HEK293 (cell line): ENCODE results near the gene ATAT1.

ENCODE experiments used
- CTCF ChIA-PET: fragments of 350-600 bp; formaldehyde crosslinking; extraction: SDS; loops from one replicate; lab custom pipeline; 2021; ENCODE audit warnings: antibody characterized with exemption; lab: Yijun Ruan, JAX
- POLR2A ChIA-PET: fragments of 300-600 bp; formaldehyde crosslinking; extraction: SDS; loops from one replicate; lab custom pipeline; 2020; ENCODE audit warnings: antibody characterized with exemption, inconsistent platforms; lab: Yijun Ruan, JAX
- H3K27ac ChIP-seq: fragments of 200-500 bp; sonication (Bioruptor generic); 2 replicates; pipeline ENCODE4 v1.5.1; 2014; ENCODE audit warnings: low read depth, low read length, control low read depth, inconsistent platforms; ENCODE audit errors: extremely low read depth
- H3K36me3 ChIP-seq, 2 experiments: fragments of 200-500 bp in 1 of 2; sonication (Bioruptor generic) in 1 of 2; 1 replicate in 1 of 2; 2 replicates in 1 of 2; pipeline ENCODE4 v1.5.1; 2014 to 2017; ENCODE audit warnings: inconsistent platforms in 2 of 2, low read length in 2 of 2; ENCODE audit not compliant: control insufficient read depth in 2 of 2, insufficient read depth in 1 of 2
- H3K4me1 ChIP-seq: fragments of 200-500 bp; sonication (Bioruptor generic); 2 replicates; pipeline ENCODE4 v1.5.1; 2014; ENCODE audit warnings: mild to moderate bottlenecking, low read length, inconsistent platforms; ENCODE audit not compliant: control insufficient read depth, insufficient read depth
- H3K4me3 ChIP-seq: 2 replicates; pipeline ENCODE4 v1.5.1; 2011; ENCODE audit warnings: low read depth, mild to moderate bottlenecking, control low read depth, low read length, moderate library complexity
- H3K9me3 ChIP-seq: fragments of 200-500 bp; sonication (Bioruptor generic); 2 replicates; pipeline ENCODE4 v1.5.1; 2014; ENCODE audit warnings: low read depth, low read length, inconsistent platforms; ENCODE audit not compliant: control insufficient read depth, insufficient read depth
- KLF16 ChIP-seq: fragments of 450-650 bp; formaldehyde crosslinking; IDR thresholded peaks from 2 replicates; pipeline ENCODE4 v1.5.1; 2017; ENCODE audit warnings: missing biosample characterization, missing genetic modification characterization
- KLF8 ChIP-seq: fragments of 450-650 bp; formaldehyde crosslinking; IDR thresholded peaks from 2 replicates; pipeline ENCODE4 v1.5.1; 2016; ENCODE audit warnings: missing biosample characterization, missing genetic modification characterization
- SETDB1 ChIP-seq: IDR thresholded peaks from one replicate; pipeline ENCODE4 v1.6.1; 2017; ENCODE audit warnings: mild to moderate bottlenecking, low read length, moderate library complexity, mixed read lengths; ENCODE audit not compliant: insufficient read length
- ZFP37 ChIP-seq: fragments of 450-650 bp; formaldehyde crosslinking; IDR thresholded peaks from 2 replicates; pipeline ENCODE4 v1.5.1; 2016; ENCODE audit warnings: missing biosample characterization, missing genetic modification characterization
- ZNF133 ChIP-seq: fragments of 450-650 bp; formaldehyde crosslinking; IDR thresholded peaks from 2 replicates; pipeline ENCODE4 v1.5.1; 2016; ENCODE audit warnings: missing biosample characterization, missing genetic modification characterization
- ZNF169 ChIP-seq: fragments of 450-650 bp; formaldehyde crosslinking; IDR thresholded peaks from 2 replicates; pipeline ENCODE4 v1.5.1; 2016; ENCODE audit warnings: missing biosample characterization, missing genetic modification characterization
- ZNF19 ChIP-seq: fragments of 450-650 bp; formaldehyde crosslinking; IDR thresholded peaks from 2 replicates; pipeline ENCODE4; 2016; ENCODE audit warnings: missing biosample characterization, missing genetic modification characterization, low read depth
- ZNF24 ChIP-seq: fragments of 450-650 bp; formaldehyde crosslinking; IDR thresholded peaks from 2 replicates; pipeline ENCODE4 v1.5.1; 2016; ENCODE audit warnings: missing biosample characterization, missing genetic modification characterization
- ZNF529 ChIP-seq: fragments of 450-650 bp; formaldehyde crosslinking; IDR thresholded peaks from 2 replicates; pipeline ENCODE4 v1.5.1; 2017; ENCODE audit warnings: missing genetic modification characterization, missing biosample characterization; ENCODE audit not compliant: insufficient replicate concordance
- ZNF621 ChIP-seq: fragments of 450-650 bp; formaldehyde crosslinking; IDR thresholded peaks from 2 replicates; pipeline ENCODE4 v1.5.1; 2017; ENCODE audit warnings: missing biosample characterization, missing genetic modification characterization
- ZNF777 ChIP-seq: fragments of 450-650 bp; formaldehyde crosslinking; IDR thresholded peaks from 2 replicates; pipeline ENCODE4 v1.5.1; 2017; ENCODE audit warnings: missing biosample characterization, missing genetic modification characterization, borderline replicate concordance
- ZSCAN30 ChIP-seq: fragments of 450-650 bp; IDR thresholded peaks from 2 replicates; pipeline ENCODE4 v1.5.1; 2018; ENCODE audit warnings: missing biosample characterization, mild to moderate bottlenecking, missing genetic modification characterization, moderate library complexity
- TF ChIP-seq, protein P1 (sequence below): fragments of 450-650 bp; formaldehyde crosslinking; IDR thresholded peaks from 2 replicates; pipeline ENCODE4 v1.5.1; 2016; ENCODE audit warnings: missing biosample characterization, missing genetic modification characterization
- TF ChIP-seq, protein P2 (sequence below): fragments of 450-650 bp; formaldehyde crosslinking; IDR thresholded peaks from 2 replicates; pipeline ENCODE4 v1.5.1; 2016; ENCODE audit warnings: missing biosample characterization, missing genetic modification characterization, borderline replicate concordance
- TF ChIP-seq, protein P3 (sequence below): sonication (generic); formaldehyde crosslinking; IDR thresholded peaks from 2 replicates; pipeline ENCODE4 v1.8.1; 2022; ENCODE audit warnings: mild to moderate bottlenecking, moderate library complexity, missing genetic modification reagents
- TF ChIP-seq, protein P4 (sequence below): fragments of 450-650 bp; formaldehyde crosslinking; IDR thresholded peaks from 2 replicates; pipeline ENCODE4 v1.5.1; 2016; ENCODE audit warnings: missing biosample characterization, missing genetic modification characterization
- TF ChIP-seq, protein P5 (sequence below): fragments of 450-650 bp; formaldehyde crosslinking; IDR thresholded peaks from 2 replicates; pipeline ENCODE4 v1.5.1; 2016; ENCODE audit warnings: missing biosample characterization, missing genetic modification characterization
- TF ChIP-seq, protein P6 (sequence below): fragments of 450-650 bp; formaldehyde crosslinking; IDR thresholded peaks from 2 replicates; pipeline ENCODE4 v1.5.1; 2017; ENCODE audit warnings: missing biosample characterization, missing genetic modification characterization
- TF ChIP-seq, protein P7 (sequence below): fragments of 450-650 bp; formaldehyde crosslinking; IDR thresholded peaks from 2 replicates; pipeline ENCODE4 v1.5.1; 2016; ENCODE audit warnings: missing biosample characterization, missing genetic modification characterization

Gene ATAT1

DNA sequence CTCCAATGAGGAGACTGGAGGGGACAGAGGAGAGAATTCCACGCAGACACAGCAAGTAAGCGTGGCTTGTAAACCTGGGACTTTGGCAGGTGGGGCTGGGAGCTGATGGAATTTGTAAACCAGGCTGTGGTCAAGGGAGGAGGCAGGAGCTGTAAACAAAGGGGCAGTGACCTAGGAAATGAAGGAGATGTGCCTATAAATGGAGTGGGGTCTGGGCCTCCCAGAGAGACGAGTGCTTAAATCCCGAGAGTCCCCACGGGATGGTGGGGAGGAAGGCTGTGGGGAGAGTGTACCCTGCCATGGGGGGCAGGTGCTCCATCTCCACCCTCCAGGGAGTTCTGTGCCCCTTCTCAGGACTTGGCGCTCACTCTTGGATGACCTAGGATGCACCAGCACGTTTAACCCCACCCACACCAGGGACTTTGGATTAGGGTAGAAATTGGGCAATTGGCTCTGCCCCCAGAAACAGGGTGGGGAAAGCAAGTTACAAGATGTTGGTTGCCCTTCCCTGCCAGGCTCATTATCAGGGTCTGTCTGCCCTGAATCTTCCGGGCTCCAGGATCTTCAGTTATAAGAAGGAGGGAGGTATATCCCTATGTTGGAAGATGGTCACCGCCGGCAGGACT is 50.1 kb downstream of the ATAT1 start:
- Histone ChIP-seq H3K9me3 (no peaks in the 10 kb centered on the region), H3K36me3 (peaks cover 19 to 34% of the 10 kb centered on the region in 2 experiments; a peak in 2 of 3 replicates), H3K4me3 (no peak overlapping the region), H3K4me1 (0 out of 2 replicates have a peak, but pooled peaks cover 3% of the 10 kb centered on the region), H3K27ac (no peak overlapping the region)
- TF ChIP-seq ZNF24 (no peak), ZNF169 (tag by site-specific recombination) (no peak), SETDB1 (no peak), ZNF19 (no peak)
- TF ChIP-seq, protein P1, sequence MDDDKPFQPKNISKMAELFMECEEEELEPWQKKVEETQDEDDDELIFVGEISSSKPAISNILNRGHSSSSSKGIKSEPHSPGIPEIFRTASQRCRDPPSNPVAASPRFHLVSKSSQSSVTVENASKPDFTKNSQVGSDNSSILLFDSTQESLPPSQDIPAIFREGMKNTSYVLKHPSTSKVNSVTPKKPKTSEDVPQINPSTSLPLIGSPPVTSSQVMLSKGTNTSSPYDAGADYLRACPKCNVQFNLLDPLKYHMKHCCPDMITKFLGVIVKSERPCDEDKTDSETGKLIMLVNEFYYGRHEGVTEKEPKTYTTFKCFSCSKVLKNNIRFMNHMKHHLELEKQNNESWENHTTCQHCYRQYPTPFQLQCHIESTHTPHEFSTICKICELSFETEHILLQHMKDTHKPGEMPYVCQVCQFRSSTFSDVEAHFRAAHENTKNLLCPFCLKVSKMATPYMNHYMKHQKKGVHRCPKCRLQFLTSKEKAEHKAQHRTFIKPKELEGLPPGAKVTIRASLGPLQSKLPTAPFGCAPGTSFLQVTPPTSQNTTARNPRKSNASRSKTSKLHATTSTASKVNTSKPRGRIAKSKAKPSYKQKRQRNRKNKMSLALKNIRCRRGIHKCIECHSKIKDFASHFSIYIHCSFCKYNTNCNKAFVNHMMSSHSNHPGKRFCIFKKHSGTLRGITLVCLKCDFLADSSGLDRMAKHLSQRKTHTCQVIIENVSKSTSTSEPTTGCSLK (tag by site-specific recombination), result no peak
- TF ChIP-seq, protein P2, sequence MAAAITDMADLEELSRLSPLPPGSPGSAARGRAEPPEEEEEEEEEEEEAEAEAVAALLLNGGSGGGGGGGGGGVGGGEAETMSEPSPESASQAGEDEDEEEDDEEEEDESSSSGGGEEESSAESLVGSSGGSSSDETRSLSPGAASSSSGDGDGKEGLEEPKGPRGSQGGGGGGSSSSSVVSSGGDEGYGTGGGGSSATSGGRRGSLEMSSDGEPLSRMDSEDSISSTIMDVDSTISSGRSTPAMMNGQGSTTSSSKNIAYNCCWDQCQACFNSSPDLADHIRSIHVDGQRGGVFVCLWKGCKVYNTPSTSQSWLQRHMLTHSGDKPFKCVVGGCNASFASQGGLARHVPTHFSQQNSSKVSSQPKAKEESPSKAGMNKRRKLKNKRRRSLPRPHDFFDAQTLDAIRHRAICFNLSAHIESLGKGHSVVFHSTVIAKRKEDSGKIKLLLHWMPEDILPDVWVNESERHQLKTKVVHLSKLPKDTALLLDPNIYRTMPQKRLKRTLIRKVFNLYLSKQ (tag by site-specific recombination), result no peak
- TF ChIP-seq, protein P3, sequence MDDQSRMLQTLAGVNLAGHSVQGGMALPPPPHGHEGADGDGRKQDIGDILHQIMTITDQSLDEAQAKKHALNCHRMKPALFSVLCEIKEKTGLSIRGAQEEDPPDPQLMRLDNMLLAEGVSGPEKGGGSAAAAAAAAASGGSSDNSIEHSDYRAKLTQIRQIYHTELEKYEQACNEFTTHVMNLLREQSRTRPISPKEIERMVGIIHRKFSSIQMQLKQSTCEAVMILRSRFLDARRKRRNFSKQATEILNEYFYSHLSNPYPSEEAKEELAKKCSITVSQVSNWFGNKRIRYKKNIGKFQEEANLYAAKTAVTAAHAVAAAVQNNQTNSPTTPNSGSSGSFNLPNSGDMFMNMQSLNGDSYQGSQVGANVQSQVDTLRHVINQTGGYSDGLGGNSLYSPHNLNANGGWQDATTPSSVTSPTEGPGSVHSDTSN (CRISPR knock-in tag), result no peak
- CTCF ChIA-PET, result interaction anchor here (2.9 to 19.6 kb wide), 2 partner anchors 13 to 49 kb away, joined by 45 to 692 read pairs; partner anchors contain the start of genes MDC1, NRM and TUBB
- POLR2A ChIA-PET, result interaction anchor here (3.2 kb wide), 1 partner anchor 52 kb away, joined by 61 read pairs; no protein-coding TSS in a partner anchor

DNA sequence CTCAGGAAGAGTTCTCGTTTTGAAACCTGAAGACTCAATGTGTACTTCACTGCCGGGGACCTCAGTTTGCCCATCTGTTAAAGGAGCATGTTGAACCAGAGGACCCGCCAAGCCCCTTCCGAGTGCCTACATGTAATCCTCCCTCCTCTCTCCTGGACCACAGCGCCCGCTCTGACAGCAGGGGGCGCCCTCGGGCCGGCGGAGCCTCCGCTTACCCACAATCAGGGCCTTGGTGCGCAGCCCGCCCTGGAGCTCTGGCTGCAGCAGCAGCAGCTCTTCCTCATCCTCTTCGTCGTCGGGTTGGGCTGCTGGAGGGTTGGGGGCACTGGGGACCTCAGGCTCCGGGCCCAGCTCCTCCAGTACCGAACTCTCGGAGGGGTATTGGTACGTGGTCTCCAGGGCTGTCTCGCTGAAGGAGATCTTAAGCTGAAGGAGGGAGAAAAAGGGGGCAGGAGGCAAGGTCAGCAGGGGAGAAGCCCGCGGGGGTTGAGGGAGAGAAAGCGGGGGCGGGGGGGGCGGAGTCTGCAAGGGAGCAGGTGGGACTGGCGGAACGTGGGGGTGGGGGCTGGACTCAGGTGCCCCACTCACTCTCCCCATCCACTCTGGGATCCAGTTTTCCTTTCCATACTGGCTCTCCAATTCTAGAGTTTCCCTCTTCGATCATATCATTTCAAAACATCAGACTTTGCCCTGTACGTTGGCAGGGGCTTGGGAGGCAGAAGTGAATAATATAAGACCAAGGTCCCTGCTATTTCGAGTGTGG is 52.5 kb downstream of the ATAT1 start:
- Histone ChIP-seq H3K36me3 (peaks cover 19 to 34% of the 10 kb centered on the region in 2 experiments; a peak in 2 of 3 replicates), H3K4me1 (peaks cover 19% of the 10 kb centered on the region), H3K9me3 (no peaks in the 10 kb centered on the region), H3K27ac (no peak overlapping the region), H3K4me3 (no peak overlapping the region)
- ChIA-PET POLR2A (interaction anchor here (0.7 to 7.6 kb wide), 18 partner anchors 8 to 235 kb away, joined by 3 to 120 read pairs (median 4); partner anchors contain the start of genes DDR1, MDC1, TUBB and VARS2), CTCF (interaction anchor here (0.5 to 19.6 kb wide), 54 partner anchors 8 to 894 kb away, joined by 3 to 692 read pairs (median 4); partner anchors contain the start of genes FLOT1, MDC1, MRPS18B and NRM)
- TF ChIP-seq, protein P4, sequence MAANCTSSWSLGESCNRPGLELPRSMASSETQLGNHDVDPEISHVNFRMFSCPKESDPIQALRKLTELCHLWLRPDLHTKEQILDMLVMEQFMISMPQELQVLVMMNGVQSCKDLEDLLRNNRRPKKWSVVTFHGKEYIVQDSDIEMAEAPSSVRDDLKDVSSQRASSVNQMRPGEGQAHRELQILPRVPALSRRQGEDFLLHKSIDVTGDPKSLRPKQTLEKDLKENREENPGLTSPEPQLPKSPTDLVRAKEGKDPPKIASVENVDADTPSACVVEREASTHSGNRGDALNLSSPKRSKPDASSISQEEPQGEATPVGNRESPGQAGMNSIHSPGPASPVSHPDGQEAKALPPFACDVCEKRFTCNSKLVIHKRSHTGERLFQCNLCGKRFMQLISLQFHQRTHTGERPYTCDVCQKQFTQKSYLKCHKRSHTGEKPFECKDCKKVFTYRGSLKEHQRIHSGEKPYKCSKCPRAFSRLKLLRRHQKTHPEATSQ (tag by site-specific recombination), result no peak
- TF ChIP-seq KLF16 (tag by site-specific recombination) (no peak), KLF8 (tag by site-specific recombination) (peak; percentile 40; the same call in 1 of the 2 replicates), ZNF777 (tag by site-specific recombination) (0 out of 2 replicates have a peak, but pooled peaks have one; percentile 36), ZSCAN30 (tag by site-specific recombination) (peak; percentile 87; the same call in 1 of the 2 replicates), ZFP37 (0 out of 2 replicates have a peak, but pooled peaks have one; percentile 42), ZNF19 (no peak), ZNF621 (tag by site-specific recombination) (no peak), ZNF133 (tag by site-specific recombination) (no peak), ZNF529 (tag by site-specific recombination) (no peak)
- TF ChIP-seq, protein P5, sequence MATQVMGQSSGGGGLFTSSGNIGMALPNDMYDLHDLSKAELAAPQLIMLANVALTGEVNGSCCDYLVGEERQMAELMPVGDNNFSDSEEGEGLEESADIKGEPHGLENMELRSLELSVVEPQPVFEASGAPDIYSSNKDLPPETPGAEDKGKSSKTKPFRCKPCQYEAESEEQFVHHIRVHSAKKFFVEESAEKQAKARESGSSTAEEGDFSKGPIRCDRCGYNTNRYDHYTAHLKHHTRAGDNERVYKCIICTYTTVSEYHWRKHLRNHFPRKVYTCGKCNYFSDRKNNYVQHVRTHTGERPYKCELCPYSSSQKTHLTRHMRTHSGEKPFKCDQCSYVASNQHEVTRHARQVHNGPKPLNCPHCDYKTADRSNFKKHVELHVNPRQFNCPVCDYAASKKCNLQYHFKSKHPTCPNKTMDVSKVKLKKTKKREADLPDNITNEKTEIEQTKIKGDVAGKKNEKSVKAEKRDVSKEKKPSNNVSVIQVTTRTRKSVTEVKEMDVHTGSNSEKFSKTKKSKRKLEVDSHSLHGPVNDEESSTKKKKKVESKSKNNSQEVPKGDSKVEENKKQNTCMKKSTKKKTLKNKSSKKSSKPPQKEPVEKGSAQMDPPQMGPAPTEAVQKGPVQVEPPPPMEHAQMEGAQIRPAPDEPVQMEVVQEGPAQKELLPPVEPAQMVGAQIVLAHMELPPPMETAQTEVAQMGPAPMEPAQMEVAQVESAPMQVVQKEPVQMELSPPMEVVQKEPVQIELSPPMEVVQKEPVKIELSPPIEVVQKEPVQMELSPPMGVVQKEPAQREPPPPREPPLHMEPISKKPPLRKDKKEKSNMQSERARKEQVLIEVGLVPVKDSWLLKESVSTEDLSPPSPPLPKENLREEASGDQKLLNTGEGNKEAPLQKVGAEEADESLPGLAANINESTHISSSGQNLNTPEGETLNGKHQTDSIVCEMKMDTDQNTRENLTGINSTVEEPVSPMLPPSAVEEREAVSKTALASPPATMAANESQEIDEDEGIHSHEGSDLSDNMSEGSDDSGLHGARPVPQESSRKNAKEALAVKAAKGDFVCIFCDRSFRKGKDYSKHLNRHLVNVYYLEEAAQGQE, result no peak
- TF ChIP-seq, protein P6, sequence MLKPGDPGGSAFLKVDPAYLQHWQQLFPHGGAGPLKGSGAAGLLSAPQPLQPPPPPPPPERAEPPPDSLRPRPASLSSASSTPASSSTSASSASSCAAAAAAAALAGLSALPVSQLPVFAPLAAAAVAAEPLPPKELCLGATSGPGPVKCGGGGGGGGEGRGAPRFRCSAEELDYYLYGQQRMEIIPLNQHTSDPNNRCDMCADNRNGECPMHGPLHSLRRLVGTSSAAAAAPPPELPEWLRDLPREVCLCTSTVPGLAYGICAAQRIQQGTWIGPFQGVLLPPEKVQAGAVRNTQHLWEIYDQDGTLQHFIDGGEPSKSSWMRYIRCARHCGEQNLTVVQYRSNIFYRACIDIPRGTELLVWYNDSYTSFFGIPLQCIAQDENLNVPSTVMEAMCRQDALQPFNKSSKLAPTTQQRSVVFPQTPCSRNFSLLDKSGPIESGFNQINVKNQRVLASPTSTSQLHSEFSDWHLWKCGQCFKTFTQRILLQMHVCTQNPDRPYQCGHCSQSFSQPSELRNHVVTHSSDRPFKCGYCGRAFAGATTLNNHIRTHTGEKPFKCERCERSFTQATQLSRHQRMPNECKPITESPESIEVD (tag by site-specific recombination), result no peak
- TF ChIP-seq, protein P7, sequence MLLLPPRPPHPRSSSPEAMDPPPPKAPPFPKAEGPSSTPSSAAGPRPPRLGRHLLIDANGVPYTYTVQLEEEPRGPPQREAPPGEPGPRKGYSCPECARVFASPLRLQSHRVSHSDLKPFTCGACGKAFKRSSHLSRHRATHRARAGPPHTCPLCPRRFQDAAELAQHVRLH (tag by site-specific recombination), result 0 out of 2 replicates have a peak, but pooled peaks have one; percentile 33
